GF-D8 (cell line): ENCODE results near the gene NEURL3.
"Not testable (repeated sequence)": the region's sequence is repeated elsewhere in the genome, so short reads cannot be mapped to it uniquely, and the experiment has no call there.

Experiments used
- DNase-seq: peaks from one replicate; lab custom pipeline; 2025; lab: John Stamatoyannopoulos, UW

NEURL3 gene

GRCh38 chr2:96485350-96485749 is 19.8 kb downstream of the NEURL3 start:
- DNase-seq, result no peak

GRCh38 chr2:96484091-96484490 is 21.1 kb downstream of the NEURL3 start:
- no peak for DNase-seq

DNA sequence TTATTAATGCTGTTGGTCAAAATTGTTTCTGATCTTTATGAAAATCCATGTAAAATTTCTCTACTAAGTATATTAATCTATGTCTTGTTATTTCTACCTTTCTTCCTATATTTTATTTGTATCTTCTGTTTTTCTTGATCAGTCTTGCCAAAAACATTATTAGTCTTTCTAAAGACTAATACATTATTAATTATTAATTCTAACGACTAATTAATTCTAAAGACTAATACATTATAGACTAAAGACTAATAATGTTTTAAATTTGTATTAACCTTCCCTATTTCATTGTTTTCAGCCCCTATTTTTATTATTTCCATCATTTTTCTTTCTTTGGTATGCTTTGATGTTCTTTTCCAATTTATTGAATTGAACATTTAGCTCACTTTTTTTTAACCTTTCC is 27.7 kb downstream of the NEURL3 start:
- no peak for DNase-seq

DNA sequence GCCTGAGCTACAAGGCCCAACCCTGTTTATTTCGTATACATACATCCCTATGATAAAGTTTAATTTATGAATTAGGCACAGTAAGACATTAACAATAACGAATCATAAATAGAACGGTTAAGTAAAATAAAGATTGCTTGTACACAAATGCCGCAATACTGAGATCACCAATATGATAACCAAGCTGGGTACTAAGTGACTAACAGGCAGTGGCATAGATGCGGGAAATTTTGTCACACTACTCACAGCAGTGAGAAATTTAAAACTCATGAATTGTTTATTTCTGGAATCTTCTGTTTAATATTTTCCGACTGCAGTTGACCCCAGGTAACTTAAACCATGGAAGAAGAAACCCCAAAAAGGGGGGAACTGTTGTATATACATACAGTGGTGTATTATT is 33.4 kb downstream of the NEURL3 start:
- DNase-seq, result no peak

- no peak for DNase-seq
Observed at GRCh38 chr2:96470636-96471035, 34.5 kb downstream of the NEURL3 start.

- no peak for DNase-seq
Observed at GRCh38 chr2:96470109-96470508, 35.0 kb downstream of the NEURL3 start.

GRCh38 chr2:96468904-96469303 is 36.3 kb downstream of the NEURL3 start:
- DNase-seq, result no peak

- DNase-seq, result no peak
Observed at GRCh38 chr2:96464651-96465050, 40.5 kb downstream of the NEURL3 start.

DNA sequence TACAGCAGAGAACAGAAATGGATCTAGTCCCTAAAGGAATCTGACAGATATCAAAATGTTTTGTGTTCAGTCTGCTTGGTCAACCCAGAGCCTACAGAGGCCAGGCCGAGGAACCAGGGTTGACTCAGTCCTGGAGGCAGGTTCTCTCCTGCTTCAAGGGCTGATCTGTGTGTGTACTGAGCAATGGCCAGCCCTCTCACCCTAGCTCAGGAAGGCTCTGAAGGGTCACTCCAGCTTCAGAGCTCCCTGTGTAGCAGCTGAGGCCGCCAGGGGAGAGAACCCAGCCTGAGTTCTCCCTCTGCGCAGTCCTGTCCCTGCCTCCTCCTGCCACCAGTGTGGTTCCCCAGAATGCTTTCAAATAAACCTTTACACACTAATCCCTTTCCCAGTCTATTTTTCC is 41.1 kb downstream of the NEURL3 start:
- DNase-seq, result no peak

GRCh38 chr2:96463119-96463518 is 42.0 kb downstream of the NEURL3 start:
- DNase-seq, result no peak

DNA sequence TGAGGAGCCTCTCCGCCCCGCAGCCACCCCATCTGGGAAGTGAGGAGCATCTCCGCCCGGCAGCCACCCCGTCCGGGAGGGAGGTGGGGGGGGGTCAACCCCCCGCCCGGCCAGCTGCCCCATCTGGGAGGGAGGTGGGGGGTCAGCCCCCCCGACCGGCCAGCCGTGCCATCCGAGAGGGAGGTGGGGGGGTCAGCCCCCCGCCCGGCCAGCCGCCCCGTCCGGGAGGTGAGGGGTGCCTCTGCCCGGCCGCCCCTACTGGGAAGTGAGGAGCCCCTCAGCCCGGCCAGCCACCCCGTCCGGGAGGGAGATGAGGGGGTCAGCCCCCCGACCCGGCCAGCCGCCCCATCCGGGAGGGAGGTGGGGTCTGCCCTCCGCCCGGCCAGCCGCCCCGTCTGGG is 43.5 kb downstream of the NEURL3 start:
- not testable (repeated sequence) for DNase-seq

DNA sequence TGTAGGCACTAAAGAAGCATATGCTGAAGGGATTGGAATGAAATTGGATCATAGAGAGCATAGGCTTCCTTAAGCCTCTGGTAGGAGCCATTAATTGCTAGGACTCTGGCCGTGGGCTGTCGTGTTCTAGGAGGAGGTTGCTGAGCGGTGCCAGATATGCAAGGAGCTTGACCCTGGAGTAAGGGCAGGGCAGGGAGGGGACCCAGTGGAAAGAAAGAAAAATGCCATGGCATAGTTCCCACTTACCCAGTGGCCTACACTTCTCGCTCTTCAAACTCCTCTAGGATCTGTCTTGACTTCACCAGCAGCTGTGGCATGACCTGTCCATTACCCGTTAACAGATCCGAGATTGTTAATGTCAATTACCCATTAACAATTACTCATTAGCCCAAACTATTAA is 53.1 kb downstream of the NEURL3 start:
- no peak for DNase-seq

DNA sequence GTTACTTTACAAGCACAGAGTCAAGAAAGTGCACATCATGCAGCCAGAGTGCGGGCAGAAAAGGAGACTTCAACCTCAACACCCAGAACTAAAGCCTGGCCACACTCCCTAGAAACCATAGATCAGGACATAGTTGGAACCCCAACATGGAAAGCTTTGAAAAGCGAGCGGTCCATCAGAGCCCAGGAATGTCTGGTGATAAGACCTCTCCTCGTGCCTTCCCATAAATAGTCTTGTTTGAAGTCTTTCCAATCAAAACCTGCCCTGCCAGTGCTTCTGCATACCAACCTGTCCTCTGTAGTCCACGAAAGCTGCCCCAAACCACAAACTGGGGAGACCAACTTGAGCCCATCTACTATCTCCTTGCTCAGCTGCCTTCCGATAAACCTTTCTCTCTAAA is 55.5 kb downstream of the NEURL3 start:
- DNase-seq, result no peak

DNA sequence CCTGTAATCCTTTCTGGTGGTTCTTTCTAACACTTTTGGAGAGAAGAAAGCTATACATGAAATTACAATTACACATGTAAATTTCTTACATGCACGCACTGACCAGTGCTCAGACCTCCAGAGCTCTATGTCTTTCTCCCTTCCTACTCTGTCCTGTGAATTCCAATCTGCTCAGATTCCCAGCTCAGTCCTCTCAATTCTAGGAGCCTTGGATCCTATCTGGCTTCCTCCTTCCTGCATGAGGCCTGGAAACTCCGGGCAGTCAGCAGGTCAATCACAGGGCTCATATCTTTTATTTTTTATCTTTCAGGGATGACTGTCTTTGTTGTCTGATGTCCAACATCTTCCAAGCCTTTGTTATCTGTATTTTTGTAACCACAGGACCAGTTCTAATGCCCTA is 56.0 kb downstream of the NEURL3 start:
- DNase-seq, result no peak

DNA sequence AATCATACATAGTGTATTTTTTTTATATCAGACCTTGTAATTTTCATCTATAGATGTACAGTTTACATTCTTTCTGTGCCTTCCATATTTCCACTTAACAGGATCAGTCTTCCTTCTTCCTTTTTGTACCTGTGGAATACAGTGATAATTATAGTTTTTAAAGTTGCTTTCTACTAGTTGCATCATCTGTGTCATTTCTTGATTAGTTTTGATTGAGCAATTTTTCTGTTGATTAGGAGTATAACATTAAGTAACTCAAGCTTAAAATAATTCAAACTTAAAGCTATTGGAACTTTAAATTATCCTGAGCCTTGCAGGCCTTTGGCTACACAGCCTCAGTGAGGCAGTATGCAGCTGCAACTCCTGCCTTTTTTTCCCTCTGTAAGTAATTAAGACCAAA is 57.4 kb downstream of the NEURL3 start:
- no peak for DNase-seq
